CD4-positive, alpha-beta T cell treated with Interleukin-15 for 1 hour (primary cell): ENCODE results near the gene LRCH4.
"Not testable (repeated sequence)": the region's sequence is repeated elsewhere in the genome, so short reads cannot be mapped to it uniquely, and the experiment has no call there.

Experiments used
- DNase-seq: peaks from one replicate; pipeline ENCODE4 v3.0.0-alpha.2; 2020

Gene LRCH4

DNA sequence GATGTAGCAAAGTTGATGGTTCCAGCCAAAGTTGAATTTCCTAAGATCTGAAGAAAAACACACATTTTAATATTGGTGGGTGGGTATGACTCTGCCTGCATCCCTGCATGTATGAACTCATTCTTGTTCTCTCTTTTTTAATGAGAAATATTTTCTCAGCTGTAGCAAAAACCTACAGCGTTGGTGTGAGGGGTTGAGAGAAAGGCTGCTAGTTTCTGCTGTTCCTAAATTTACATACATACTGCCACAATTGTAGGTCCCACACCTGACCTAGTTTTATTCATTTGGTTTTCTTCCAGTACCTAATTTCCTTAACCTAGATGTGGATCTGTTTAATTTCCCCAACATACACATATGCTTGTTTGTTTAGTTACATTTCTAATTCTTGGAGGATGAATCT is 42.3 kb downstream of the LRCH4 start:
- no peak for DNase-seq

DNA sequence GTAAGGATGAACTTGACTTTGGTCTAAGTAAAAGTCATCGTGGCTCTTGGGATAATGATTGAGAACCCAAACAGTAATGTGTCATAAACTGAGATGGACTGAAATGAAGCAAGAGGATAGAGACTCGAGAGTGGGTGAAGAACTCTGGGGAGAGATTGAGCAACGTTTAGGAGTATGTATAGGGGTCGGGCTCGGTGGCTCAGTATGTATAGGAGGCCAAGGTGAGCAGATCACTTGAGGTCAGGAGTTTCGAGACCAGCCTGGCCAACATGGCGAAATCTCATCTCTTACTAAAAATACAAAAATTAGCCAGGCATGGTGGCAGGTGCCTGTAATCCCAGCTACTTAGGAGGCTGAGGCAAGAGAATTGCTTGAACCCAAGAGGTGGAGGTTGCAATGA is 44.6 kb downstream of the LRCH4 start:
- DNase-seq, result not testable (repeated sequence)

DNA sequence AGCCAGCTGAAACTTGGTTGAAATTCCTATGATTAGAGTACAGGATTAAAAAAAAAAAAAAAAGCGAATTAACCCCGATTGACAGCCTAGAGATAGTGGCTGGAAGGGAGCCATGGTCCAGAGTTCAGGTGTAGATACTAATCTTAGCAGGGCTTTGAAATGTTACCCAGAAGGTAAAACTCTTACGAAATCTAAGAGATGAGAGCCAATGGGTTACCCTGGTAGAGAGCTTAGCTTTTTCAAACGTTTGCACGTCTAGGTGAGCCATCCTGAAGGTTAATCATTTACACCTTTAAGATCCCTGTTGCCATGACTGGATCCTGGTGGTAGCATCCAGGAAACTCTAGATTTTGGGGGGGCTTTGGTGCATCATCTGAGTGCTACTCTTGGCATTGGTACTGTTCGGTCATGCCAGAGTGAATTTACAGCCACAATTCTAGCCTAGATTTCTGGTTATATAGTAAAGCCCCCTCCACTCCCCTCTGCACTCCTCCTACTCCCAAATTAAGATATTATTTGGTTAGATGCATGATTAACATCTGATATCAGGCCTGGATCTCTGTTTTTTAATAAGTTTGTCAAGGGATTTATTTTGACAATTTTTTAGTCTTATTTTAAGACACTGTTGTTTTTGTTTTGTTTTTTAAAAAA is 45.7 kb downstream of the LRCH4 start:
- DNase-seq, result no peak

DNA sequence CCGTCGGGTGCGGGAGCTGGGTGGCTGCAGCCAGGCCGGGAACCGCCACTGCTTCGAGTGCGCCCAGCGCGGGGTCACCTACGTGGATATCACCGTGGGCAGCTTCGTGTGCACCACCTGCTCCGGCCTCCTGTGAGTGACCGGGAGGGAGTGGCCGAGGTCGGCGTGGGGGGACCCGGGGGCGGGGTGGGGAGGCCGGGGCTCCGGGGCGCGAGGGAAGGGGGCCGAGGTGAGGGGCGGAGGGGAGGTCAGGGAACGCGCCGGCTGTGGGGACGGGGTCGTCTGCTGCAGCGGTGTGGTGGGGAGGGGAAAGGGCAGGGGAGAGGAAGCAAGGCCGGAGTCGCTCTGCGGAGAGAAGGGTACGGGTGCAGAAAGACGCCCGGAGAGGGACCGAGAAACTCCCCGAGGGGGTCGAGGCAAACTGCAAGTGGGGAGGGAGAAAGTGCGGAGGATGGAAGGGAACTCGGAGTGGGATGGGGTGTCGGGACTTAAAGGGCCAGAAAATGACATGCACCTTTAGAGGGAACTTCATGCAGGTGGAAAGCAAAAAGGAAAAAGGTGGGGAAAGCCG is 46.4 kb downstream of the LRCH4 start:
- DNase-seq, result no peak

DNA sequence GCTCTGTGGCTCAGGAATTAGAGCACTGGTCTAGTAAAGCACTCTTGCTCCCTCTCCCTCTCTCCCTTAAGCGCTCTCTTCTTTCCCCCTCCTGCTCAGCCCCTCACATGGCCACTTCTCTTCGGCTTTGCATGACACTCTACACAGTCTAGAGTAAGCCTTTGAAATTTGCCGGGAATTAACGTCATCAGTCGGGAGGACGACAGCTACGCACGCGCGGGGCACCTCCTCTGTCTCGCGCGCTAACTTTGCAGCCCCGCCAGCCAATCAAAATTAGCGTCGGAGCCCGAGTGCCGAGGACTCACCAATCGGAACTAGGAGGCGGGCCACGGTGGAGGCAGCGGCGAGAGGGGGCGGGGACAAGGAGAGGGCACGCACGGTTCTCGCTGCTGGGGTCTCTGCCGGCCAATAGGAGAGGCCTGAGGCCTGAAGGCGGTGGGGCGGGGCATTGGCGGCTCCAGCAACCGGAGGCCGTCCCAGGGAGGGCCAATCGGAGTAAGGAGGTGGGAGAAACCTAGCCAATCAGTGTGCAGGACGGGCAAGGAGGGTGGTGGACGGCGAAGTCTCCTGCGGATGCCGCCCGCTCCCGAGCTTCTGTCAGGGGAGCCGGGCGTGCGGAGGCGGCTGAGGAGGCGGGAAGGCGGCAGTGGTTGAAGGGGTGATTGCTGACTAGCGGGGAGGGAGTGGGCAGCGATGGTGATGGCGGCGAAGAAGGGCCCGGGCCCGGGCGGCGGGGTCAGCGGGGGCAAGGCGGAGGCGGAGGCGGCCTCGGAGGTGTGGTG is 47.1 kb downstream of the LRCH4 start, which contains the start of gene AGFG2:
AGFG2 (plus strand) TSS at position 550 of the 782 bp plus-strand sequence; CDS start at position 694, 144 bp downstream.
- DNase-seq, result peak; percentile 100

DNA sequence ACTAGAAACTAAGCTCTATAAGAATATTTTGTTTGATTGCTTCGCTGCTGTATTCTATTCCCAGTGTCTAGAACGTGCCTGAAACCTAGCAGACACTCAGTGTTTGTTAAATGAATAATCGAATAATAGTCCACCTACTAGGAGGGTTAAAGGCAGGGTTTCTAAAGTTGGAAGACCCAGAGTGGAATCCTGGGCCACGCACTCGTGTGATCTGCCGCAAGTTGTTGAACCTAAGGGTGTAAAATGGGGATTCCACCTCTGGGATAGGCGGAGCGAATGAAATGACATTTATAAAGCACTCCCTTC is 47.6 kb downstream of the LRCH4 start:
- no peak for DNase-seq

DNA sequence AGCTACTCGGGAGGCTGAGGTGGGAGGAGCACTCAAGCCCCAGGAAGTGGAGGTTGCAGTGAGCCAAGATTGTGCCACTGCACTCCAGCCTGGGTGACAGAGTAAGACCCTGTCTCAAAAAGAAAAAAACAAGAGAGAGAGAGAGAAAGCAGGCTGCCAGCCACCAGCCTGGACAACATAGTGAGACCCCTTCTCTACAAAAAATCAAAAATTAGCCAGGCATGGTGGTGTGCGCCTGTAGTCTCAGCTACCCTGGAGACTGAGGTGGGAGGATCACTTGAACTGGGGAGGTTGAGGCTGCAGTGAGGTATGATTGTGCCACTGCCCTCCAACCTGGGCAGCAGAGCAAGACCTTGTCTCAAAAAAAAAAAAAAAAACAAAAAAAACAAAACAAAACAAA is 49.2 kb downstream of the LRCH4 start:
- DNase-seq, result not testable (repeated sequence)

DNA sequence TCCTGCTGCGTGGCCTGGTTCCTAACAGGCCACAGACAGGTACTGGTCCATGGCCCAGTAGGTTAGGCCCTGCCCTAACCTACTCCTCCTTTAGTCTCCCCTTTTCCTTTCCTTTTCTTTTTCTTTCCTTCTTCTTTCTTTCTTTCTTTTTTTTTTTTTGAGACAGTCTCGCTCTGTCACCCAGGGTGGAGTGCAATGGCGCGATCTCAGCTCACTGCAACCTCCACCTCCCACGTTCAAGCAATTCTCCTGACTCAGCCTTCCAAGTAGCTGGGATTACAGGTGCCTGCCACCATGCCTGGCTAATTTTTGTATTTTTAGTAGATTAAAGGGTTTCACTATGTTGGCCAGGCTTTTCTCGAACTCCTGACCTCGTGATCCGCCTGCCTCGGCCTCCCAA is 49.9 kb downstream of the LRCH4 start:
- not testable (repeated sequence) for DNase-seq

DNA sequence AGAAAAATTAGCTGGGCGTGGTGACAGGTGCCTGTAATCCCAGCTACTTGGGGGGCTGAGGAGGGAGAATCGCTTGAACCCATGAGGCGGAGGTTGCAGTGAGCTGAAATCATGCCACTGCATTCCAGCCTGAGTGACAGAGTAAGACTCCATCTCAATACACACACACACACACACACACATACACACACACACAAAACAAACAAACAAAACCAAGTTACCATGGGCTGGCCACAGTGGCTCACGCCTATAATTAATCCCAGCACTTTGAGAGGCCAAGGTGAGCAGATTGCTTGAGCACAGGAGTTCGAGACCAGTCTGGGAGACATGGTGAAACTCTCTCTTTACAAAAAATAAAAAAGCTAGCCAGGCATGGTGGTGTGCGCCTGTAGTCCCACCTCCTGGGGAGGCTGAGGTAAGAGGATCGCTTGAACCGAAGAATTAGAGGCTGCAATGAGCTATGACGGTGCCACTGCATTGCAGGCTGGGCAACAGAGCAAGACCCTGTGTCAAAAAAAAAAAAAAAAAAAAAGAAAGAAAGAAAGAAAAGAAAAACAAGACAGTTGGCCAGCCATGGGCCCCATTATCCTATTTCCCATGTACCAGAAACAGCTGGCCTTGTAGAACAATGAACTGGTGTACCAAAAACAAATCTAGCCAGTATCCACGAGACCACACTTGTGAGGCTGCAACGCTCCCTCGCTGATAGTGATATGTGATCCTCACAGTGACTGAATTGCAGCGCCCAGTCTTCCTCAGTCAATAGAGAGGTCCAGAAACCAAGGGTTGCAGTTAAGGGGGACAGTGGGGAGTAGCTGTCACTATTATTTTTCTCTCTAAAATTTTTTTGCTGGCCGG is 53.5 kb downstream of the LRCH4 start:
- DNase-seq, result no peak

DNA sequence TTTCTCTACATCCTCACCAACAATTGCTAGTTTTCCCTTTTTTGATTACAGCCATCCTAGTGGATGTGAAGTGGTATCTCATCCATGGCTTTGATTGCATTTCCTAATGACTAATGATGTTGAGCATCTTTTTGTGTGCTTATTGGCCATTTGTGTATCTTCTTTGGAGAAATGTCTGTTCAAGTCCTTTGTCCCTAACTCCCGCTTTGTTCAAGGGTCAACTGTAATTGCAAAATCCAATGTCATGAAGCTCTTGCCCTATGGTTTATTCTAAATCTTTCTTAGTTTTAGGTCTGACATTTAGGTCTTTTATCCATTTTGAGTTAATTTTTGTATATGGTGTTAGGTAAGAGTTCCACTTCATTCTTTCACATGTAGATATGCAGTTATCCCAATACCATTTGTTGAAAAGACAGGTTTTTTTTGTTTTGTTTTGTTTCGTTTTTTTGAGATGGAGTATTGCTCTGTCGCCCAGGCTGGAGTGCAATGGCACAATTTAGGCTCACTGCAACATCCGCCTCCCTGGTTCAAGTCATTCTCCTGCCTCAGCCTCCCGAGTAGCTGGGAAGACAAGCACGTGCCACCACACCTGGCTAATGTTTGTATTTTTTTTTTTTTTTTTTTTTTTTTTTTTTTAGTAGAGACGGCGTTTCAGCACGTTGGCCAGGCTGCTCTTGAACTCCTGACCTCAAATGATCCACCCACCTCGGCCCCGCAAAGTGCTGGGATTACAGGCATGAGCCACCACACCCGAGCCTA is 57.6 kb downstream of the LRCH4 start:
- DNase-seq, result not testable (repeated sequence)
